ENCODE measurements around the gene MUC5B. TPM values are rescaled to one million over a fixed set of nuclear protein-coding genes. Genes with fewer than 3 reads are reported as not detected.

Gene MUC5B
- total and polyA plus RNA-seq, 2 of the 13 experiments (the other 11 are each of a cell fraction or from before 2014, with no cell fraction given), result 0.01 TPM; not detected in 1

GRCh38 chr11:1298695-1299492 is 76.0 kb downstream of the MUC5B start (continued):
- TF ChIP-seq ZHX2 (IDR thresholded peaks at IDR 0.05; ENCODE audit: low read depth) (peak; percentile 76), ZHX2 (CRISPR knock-in tag; IDR thresholded peaks at IDR 0.05; ENCODE audit: borderline replicate concordance) (no peak), TBL1XR1 (IDR thresholded peaks at IDR 0.05; ENCODE audit: borderline replicate concordance, low read length, partially characterized antibody) (no peak), AGO1 (IDR thresholded peaks at IDR 0.05; ENCODE audit: low read depth, low read length, poor library complexity, severe bottlenecking) (no peak), BRD4 (CRISPR knock-in tag; IDR thresholded peaks at IDR 0.05) (peak; percentile 53; the same call in 1 of the 2 replicates), ZNF124 (CRISPR knock-in tag; IDR thresholded peaks at IDR 0.05) (peak; percentile 76; the same call in 1 of the 2 replicates), ZFY (CRISPR knock-in tag; IDR thresholded peaks at IDR 0.05) (peak; percentile 35; the same call in 1 of the 2 replicates), SAFB2 (CRISPR knock-in tag; IDR thresholded peaks at IDR 0.05; ENCODE audit: borderline replicate concordance, low read depth) (no peak), HNF1A (IDR thresholded peaks at IDR 0.05; ENCODE audit: low read depth) (no peak), HNF1A (CRISPR knock-in tag; IDR thresholded peaks at IDR 0.05; ENCODE audit: borderline replicate concordance) (peak; percentile 77; the same call in 1 of the 2 replicates), SALL1 (CRISPR knock-in tag; IDR thresholded peaks at IDR 0.05) (peak; percentile 86), RNF219 (CRISPR knock-in tag; IDR thresholded peaks at IDR 0.05) (no peak), MAF1 (CRISPR knock-in tag; IDR thresholded peaks at IDR 0.05; ENCODE audit: borderline replicate concordance) (peak; percentile 83; the same call in 1 of the 2 replicates), NFE2L1 (CRISPR knock-in tag; IDR thresholded peaks at IDR 0.05; ENCODE audit: borderline replicate concordance) (no peak), KLF15 (CRISPR knock-in tag; IDR thresholded peaks at IDR 0.05; ENCODE audit: borderline replicate concordance) (no peak; the same call in 1 of the 2 replicates), SCMH1 (CRISPR knock-in tag; IDR thresholded peaks at IDR 0.05; ENCODE audit: borderline replicate concordance) (no peak), IKZF1 (IDR thresholded peaks at IDR 0.05) (no peak)

All from HepG2 (cell line).